NCI-H187 (cell line): ENCODE results near the gene AGL.
A peak's percentile ranks its signal among the peaks of the same experiment; 100 is the strongest.
"Not testable (repeated sequence)": the region's sequence is repeated elsewhere in the genome, so short reads cannot be mapped to it uniquely, and the experiment has no call there.

Source experiments
- DNase-seq, 2 experiments: peaks; one replicate each; lab custom pipeline; 2025; lab: John Stamatoyannopoulos, UW

The AGL gene

GRCh38 chr1:99849744-99850458, at the start of gene AGL:
Gene AGL (plus strand): TSS chr1:99850361. CDS start chr1:99851043, 682 bp downstream.
- DNase-seq, result peak; percentile 54 to 65

GRCh38 chr1:99801584-99801983, 48.6 kb upstream of the AGL start:
- DNase-seq, result no peak

GRCh38 chr1:99806882-99807281, 43.3 kb upstream of the AGL start:
- no peak for DNase-seq

- DNase-seq, result peak; percentile 31 to 35
Measured at GRCh38 chr1:99808391-99809115, 41.6 kb upstream of the AGL start.

GRCh38 chr1:99811075-99811474, 39.1 kb upstream of the AGL start:
- DNase-seq, result no peak

GRCh38 chr1:99811747-99812146, 38.4 kb upstream of the AGL start:
- no peak for DNase-seq

GRCh38 chr1:99814373-99814900, 35.7 kb upstream of the AGL start:
- no peak for DNase-seq

GRCh38 chr1:99816656-99817055, 33.5 kb upstream of the AGL start:
- DNase-seq, result no peak

- DNase-seq, result no peak
Measured at GRCh38 chr1:99818063-99818699, 32.0 kb upstream of the AGL start.

GRCh38 chr1:99820546-99820945, 29.6 kb upstream of the AGL start:
- no peak for DNase-seq

- DNase-seq, result no peak
Measured at GRCh38 chr1:99825098-99825497, 25.1 kb upstream of the AGL start.

GRCh38 chr1:99825702-99826101, 24.5 kb upstream of the AGL start:
- DNase-seq, result no peak

- DNase-seq, result no peak
Measured at GRCh38 chr1:99827970-99828369, 22.2 kb upstream of the AGL start.

- DNase-seq, result peak; percentile 18 to 68
Measured at GRCh38 chr1:99829269-99829668, 20.9 kb upstream of the AGL start.

GRCh38 chr1:99833911-99834310, 16.2 kb upstream of the AGL start:
- DNase-seq, result not testable (repeated sequence)

- peak; percentile 9 to 20 for DNase-seq
Measured at GRCh38 chr1:99836171-99837103, 13.7 kb upstream of the AGL start.

- not testable (repeated sequence) for DNase-seq
Measured at GRCh38 chr1:99840353-99840752, 9.8 kb upstream of the AGL start.

- no peak for DNase-seq
Measured at GRCh38 chr1:99843760-99844159, 6.4 kb upstream of the AGL start.

GRCh38 chr1:99845201-99845600, 5.0 kb upstream of the AGL start:
- DNase-seq, result not testable (repeated sequence)

GRCh38 chr1:99849413-99849743, 783 bp upstream of the AGL start:
- DNase-seq, result no peak

GRCh38 chr1:99850459-99851291, 514 bp downstream of the AGL start:
- DNase-seq, result no peak
